K562 (cell line): ENCODE measurements around the gene GLMP. TPM values are rescaled to one million over a fixed set of nuclear protein-coding genes. Genes with fewer than 3 reads are reported as not detected.
A peak's percentile ranks its signal among the peaks of the same experiment; 100 is the strongest.

Experiments
- AFF1 ChIP-seq, 2 experiments: fragments of 450-650 bp; IDR thresholded peaks; 2 replicates each; pipeline ENCODE4 v1.6.1; 2018; ENCODE audit warnings: mild to moderate bottlenecking in 2 of 2, low read depth in 1 of 2; ENCODE audit not compliant: partially characterized antibody in 2 of 2
- E2F5 ChIP-seq: sonication (generic); formaldehyde crosslinking; IDR thresholded peaks from 2 replicates; pipeline ENCODE4 v1.8.0; 2022; ENCODE audit warnings: mild to moderate bottlenecking, missing genetic modification reagents
- FOXJ3 ChIP-seq: sonication (generic); formaldehyde crosslinking; IDR thresholded peaks from 2 replicates; pipeline ENCODE4 v1.4.0; 2020; ENCODE audit warnings: mild to moderate bottlenecking, missing genetic modification reagents
- GTF2F1 ChIP-seq: IDR thresholded peaks from 2 replicates; pipeline ENCODE4 v1.6.1; 2011; ENCODE audit warnings: low read depth, low read length, improper control_type of control experiment
- MCM2 ChIP-seq: fragments of 450-650 bp; IDR thresholded peaks from 2 replicates; pipeline ENCODE4 v1.6.1; 2017; ENCODE audit warnings: low read depth, mild to moderate bottlenecking
- MNT ChIP-seq, 2 experiments: fragments of 450-650 bp; conservative IDR thresholded peaks; 2 replicates each; pipeline ENCODE4 v1.6.1; 2017; ENCODE audit warnings: mild to moderate bottlenecking in 2 of 2, moderate library complexity in 2 of 2
- MYBL2 ChIP-seq, 2 experiments: fragments of 450-650 bp in 1 of 2; sonication (generic) in 1 of 2; formaldehyde crosslinking in 1 of 2; IDR thresholded peaks; 2 replicates each; pipeline versions ENCODE4 v1.6.1 to v1.8.1; 2017 to 2022; ENCODE audit warnings: borderline replicate concordance in 1 of 2, inconsistent platforms in 1 of 2, low read depth in 1 of 2, mild to moderate bottlenecking in 1 of 2, missing genetic modification reagents in 1 of 2, moderate library complexity in 1 of 2
- NFIC ChIP-seq: fragments of 450-650 bp; IDR thresholded peaks from 2 replicates; pipeline ENCODE4 v1.6.1; 2017; ENCODE audit warnings: mild to moderate bottlenecking, inconsistent platforms
- RNF219 ChIP-seq: fragments of 250-450 bp; sonication (Bioruptor Pico); IDR thresholded peaks from 2 replicates; pipeline ENCODE4 v1.5.0; 2022; ENCODE audit warnings: mild to moderate bottlenecking
- SRSF7 ChIP-seq: fragments of 200-400 bp; formaldehyde crosslinking; optimal IDR thresholded peaks from 2 replicates; pipeline ENCODE3; 2017; ENCODE audit warnings: mild to moderate bottlenecking, low read depth, low read length
- SUPT5H ChIP-seq: fragments of 450-650 bp; IDR thresholded peaks from 2 replicates; pipeline ENCODE4 v1.6.1; 2016
- TOE1 ChIP-seq, 2 experiments: fragments of 450-650 bp in 1 of 2; sonication (generic) in 1 of 2; formaldehyde crosslinking in 1 of 2; IDR thresholded peaks; 2 replicates each; pipeline versions ENCODE4 v1.7.1 to v1.8.0; 2016 to 2022; ENCODE audit warnings: borderline replicate concordance in 2 of 2, mild to moderate bottlenecking in 2 of 2, antibody characterized with exemption in 1 of 2, inconsistent platforms in 1 of 2, low read depth in 1 of 2, missing genetic modification reagents in 1 of 2, moderate library complexity in 1 of 2
- ZBTB9 ChIP-seq: fragments of 450-650 bp; formaldehyde crosslinking; IDR thresholded peaks from 2 replicates; pipeline ENCODE4 v1.4.0; 2020; ENCODE audit warnings: mild to moderate bottlenecking, moderate library complexity
- ZKSCAN3 ChIP-seq: fragments of 250-450 bp; sonication (Bioruptor Pico); IDR thresholded peaks from 2 replicates; pipeline ENCODE4 v1.4.0; 2020
- ZNF121 ChIP-seq: sonication (generic); formaldehyde crosslinking; conservative IDR thresholded peaks from 2 replicates; pipeline ENCODE4 v1.8.0; 2022; ENCODE audit warnings: missing genetic modification reagents
- ZNF324 ChIP-seq: fragments of 250-450 bp; sonication (Bioruptor Pico); IDR thresholded peaks from 2 replicates; pipeline ENCODE4 v1.4.0; 2020; ENCODE audit warnings: mild to moderate bottlenecking
- polyA plus RNA-seq, 8 experiments: library from polyadenylated mRNA; depleted of rRNA in 4 of 8; stranded (reverse) in 5 of 8; unstranded in 3 of 8; fragments of >200 nt; fragmentation: Nextera tagmentation in 2 of 8; fragmentation: Illumina TruSeq in 1 of 8; extraction: Ambion mirVana in 2 of 8; extraction: Trizol in 1 of 8; gene quantifications; 2 replicates each; pipeline versions ENCODE4 v1.2.1 to v1.2.3, GENCODE V29; 2011 to 2014; ENCODE audit warnings: inconsistent platforms in 1 of 8, missing spikeins in 1 of 8
- total RNA-seq, 7 experiments: library from RNA; depleted of rRNA in 6 of 7; stranded (reverse); fragments of >200 nt in 6 of 7; fragmentation: Illumina TruSeq in 2 of 7; extraction: Trizol in 2 of 7; gene quantifications; 2 replicates each; pipeline versions ENCODE4 v1.2.1 to v1.2.3, GENCODE V29; 2011 to 2021; ENCODE audit warnings: low replicate concordance in 1 of 7

GLMP gene
- total and polyA plus RNA-seq, 9 of the 15 experiments (the other 6 are each of a cell fraction or from before 2014, with no cell fraction given), result 8.3 to 28.2 (median 22.4) TPM

GRCh38 chr1:156282479-156283222 lies 12.8 kb downstream of the GLMP start, which contains the start of gene SMG5 (continued):
- TF ChIP-seq MNT (conservative IDR thresholded peaks at IDR 0.05), result peak; percentile 84 to 89
- TF ChIP-seq SUPT5H, result peak; percentile 99
- TF ChIP-seq MCM2, result no peak
- TF ChIP-seq FOXJ3 (CRISPR knock-in tag), result no peak
- TF ChIP-seq RNF219 (CRISPR knock-in tag), result no peak
- TF ChIP-seq ZKSCAN3 (CRISPR knock-in tag), result no peak
- TF ChIP-seq NFIC, result peak; percentile 70
- TF ChIP-seq AFF1 (IDR thresholded peaks at IDR 0.05; ENCODE audit: low read depth in 1 of 2, partially characterized antibody in 2 of 2), result peak in 1 of 2 experiments; percentile 80
- no peak for TF ChIP-seq ZBTB9 (CRISPR knock-in tag)
- TF ChIP-seq ZNF121 (CRISPR knock-in tag), result no peak
- no peak for TF ChIP-seq SRSF7
- TF ChIP-seq ZNF324 (CRISPR knock-in tag), result no peak
- no peak; the same call in 1 of the 2 replicates for TF ChIP-seq MYBL2 (IDR thresholded peaks at IDR 0.05; ENCODE audit: low read depth)
- no peak for TF ChIP-seq MYBL2 (CRISPR knock-in tag; IDR thresholded peaks at IDR 0.05; ENCODE audit: borderline replicate concordance)
- no peak for TF ChIP-seq GTF2F1
- TF ChIP-seq TOE1 (IDR thresholded peaks at IDR 0.05; ENCODE audit: borderline replicate concordance), result no peak; the same call in 1 of the 2 replicates
- no peak for TF ChIP-seq TOE1 (CRISPR knock-in tag; IDR thresholded peaks at IDR 0.05; ENCODE audit: borderline replicate concordance, low read depth)
- TF ChIP-seq E2F5 (CRISPR knock-in tag), result peak; percentile 86; the same call in 1 of the 2 replicates
